ENCODE measurements around the gene SHROOM1.
"Not testable (repeated sequence)": the region's sequence is repeated elsewhere in the genome, so short reads cannot be mapped to it uniquely, and the experiment has no call there.

SHROOM1 gene

GRCh38 chr5:132812123-132812765 lies 18.2 kb downstream of the SHROOM1 start:
- H3K4me3 Mint-ChIP-seq, result peak overlapping the region; percentile 63
- peaks cover 55% of the 10 kb centered on the region for H3K27me3 Mint-ChIP-seq
- H3K27ac Mint-ChIP-seq, result no peak overlapping the region
- no peak for DNase-seq
- peaks cover 4% of the 10 kb centered on the region for H3K4me1 Mint-ChIP-seq
- H3K36me3 Mint-ChIP-seq (ENCODE audit: low read depth), result no peaks in the 10 kb centered on the region
- H3K9me3 Mint-ChIP-seq, result no peaks in the 10 kb centered on the region
- no peak for ATAC-seq

GRCh38 chr5:132810605-132811004 lies 19.8 kb downstream of the SHROOM1 start:
- H3K9me3 Mint-ChIP-seq, result no peaks in the 10 kb centered on the region
- H3K27me3 Mint-ChIP-seq, result peaks cover 54% of the 10 kb centered on the region
- peaks cover 4% of the 10 kb centered on the region for H3K4me1 Mint-ChIP-seq
- H3K4me3 Mint-ChIP-seq, result no peak overlapping the region
- H3K27ac Mint-ChIP-seq, result no peak overlapping the region
- ATAC-seq (no peak), DNase-seq (no peak)
- no peaks in the 10 kb centered on the region for H3K36me3 Mint-ChIP-seq (ENCODE audit: low read depth)

- peaks cover 4% of the 10 kb centered on the region for H3K4me1 Mint-ChIP-seq
- H3K36me3 Mint-ChIP-seq (ENCODE audit: low read depth), result no peaks in the 10 kb centered on the region
- ATAC-seq (no peak), DNase-seq (no peak)
- H3K9me3 Mint-ChIP-seq, result no peaks in the 10 kb centered on the region
- no peak overlapping the region for H3K27ac Mint-ChIP-seq
- no peak overlapping the region for H3K4me3 Mint-ChIP-seq
- peaks cover 55% of the 10 kb centered on the region for H3K27me3 Mint-ChIP-seq
Measured at GRCh38 chr5:132808866-132809265, 21.6 kb downstream of the SHROOM1 start.

GRCh38 chr5:132808448-132808847 lies 22.0 kb downstream of the SHROOM1 start:
- Mint-ChIP-seq H3K36me3 (ENCODE audit: low read depth) (no peaks in the 10 kb centered on the region), H3K4me3 (no peak overlapping the region), H3K9me3 (no peaks in the 10 kb centered on the region), H3K27me3 (peaks cover 60% of the 10 kb centered on the region), H3K4me1 (peaks cover 4% of the 10 kb centered on the region), H3K27ac (no peak overlapping the region)
- DNase-seq (no peak), ATAC-seq (no peak)

GRCh38 chr5:132807163-132807838 lies 23.1 kb downstream of the SHROOM1 start:
- Mint-ChIP-seq H3K36me3 (ENCODE audit: low read depth) (no peaks in the 10 kb centered on the region), H3K4me3 (no peak overlapping the region), H3K9me3 (no peaks in the 10 kb centered on the region), H3K27me3 (peaks cover 61% of the 10 kb centered on the region), H3K27ac (no peak overlapping the region), H3K4me1 (no peaks in the 10 kb centered on the region)
- ATAC-seq (peak; percentile 49), DNase-seq (no peak)

- peaks cover 62% of the 10 kb centered on the region for H3K27me3 Mint-ChIP-seq
- not testable (repeated sequence) for H3K4me3 Mint-ChIP-seq; H3K27ac Mint-ChIP-seq; H3K4me1 Mint-ChIP-seq; DNase-seq; ATAC-seq; H3K36me3 Mint-ChIP-seq (ENCODE audit: low read depth); H3K9me3 Mint-ChIP-seq
Measured at GRCh38 chr5:132806804-132807162, 23.7 kb downstream of the SHROOM1 start.

- H3K9me3 Mint-ChIP-seq; DNase-seq; ATAC-seq; H3K36me3 Mint-ChIP-seq (ENCODE audit: low read depth); H3K4me3 Mint-ChIP-seq; H3K27ac Mint-ChIP-seq; H3K4me1 Mint-ChIP-seq: not testable (repeated sequence)
- H3K27me3 Mint-ChIP-seq, result peaks cover 53% of the 10 kb centered on the region
Measured at GRCh38 chr5:132805872-132806271, 24.6 kb downstream of the SHROOM1 start.

GRCh38 chr5:132804219-132804618 lies 26.2 kb downstream of the SHROOM1 start:
- H3K4me1 Mint-ChIP-seq; H3K4me3 Mint-ChIP-seq; H3K9me3 Mint-ChIP-seq; H3K36me3 Mint-ChIP-seq (ENCODE audit: low read depth); H3K27ac Mint-ChIP-seq; DNase-seq; ATAC-seq: not testable (repeated sequence)
- peaks cover 50% of the 10 kb centered on the region for H3K27me3 Mint-ChIP-seq

- H3K36me3 Mint-ChIP-seq (ENCODE audit: low read depth); DNase-seq; H3K9me3 Mint-ChIP-seq; ATAC-seq; H3K4me3 Mint-ChIP-seq; H3K4me1 Mint-ChIP-seq; H3K27ac Mint-ChIP-seq: not testable (repeated sequence)
- H3K27me3 Mint-ChIP-seq, result peaks cover 49% of the 10 kb centered on the region
Measured at GRCh38 chr5:132802685-132803066, 27.8 kb downstream of the SHROOM1 start.

- ATAC-seq, result no peak
- no peaks in the 10 kb centered on the region for H3K4me1 Mint-ChIP-seq
Measured at GRCh38 chr5:132802044-132802684, 28.3 kb downstream of the SHROOM1 start.

GRCh38 chr5:132800545-132800944 lies 29.9 kb downstream of the SHROOM1 start:
- Mint-ChIP-seq H3K36me3 (ENCODE audit: low read depth) (no peaks in the 10 kb centered on the region), H3K4me1 (no peaks in the 10 kb centered on the region), H3K4me3 (no peak overlapping the region), H3K27me3 (peaks cover 52% of the 10 kb centered on the region), H3K27ac (no peak overlapping the region), H3K9me3 (no peaks in the 10 kb centered on the region)
- ATAC-seq, result no peak
- DNase-seq, result no peak

More at GRCh38 chr5:132802044-132802684, 28.3 kb downstream of the SHROOM1 start:
- H3K36me3 Mint-ChIP-seq (ENCODE audit: low read depth), result no peaks in the 10 kb centered on the region
- H3K4me3 Mint-ChIP-seq, result no peak overlapping the region
- DNase-seq, result no peak
- H3K27me3 Mint-ChIP-seq, result peaks cover 50% of the 10 kb centered on the region
- H3K27ac Mint-ChIP-seq, result no peak overlapping the region
- H3K9me3 Mint-ChIP-seq, result no peaks in the 10 kb centered on the region

- Mint-ChIP-seq H3K4me3 (no peak overlapping the region), H3K4me1 (no peaks in the 10 kb centered on the region), H3K27me3 (peaks cover 48% of the 10 kb centered on the region), H3K36me3 (ENCODE audit: low read depth) (no peaks in the 10 kb centered on the region), H3K9me3 (no peaks in the 10 kb centered on the region), H3K27ac (no peak overlapping the region)
- DNase-seq (no peak), ATAC-seq (no peak)
Measured at GRCh38 chr5:132799392-132799791, 31.1 kb downstream of the SHROOM1 start.

GRCh38 chr5:132797651-132798050 lies 32.8 kb downstream of the SHROOM1 start:
- Mint-ChIP-seq H3K4me1 (no peaks in the 10 kb centered on the region), H3K9me3 (no peaks in the 10 kb centered on the region), H3K27ac (no peak overlapping the region), H3K36me3 (ENCODE audit: low read depth) (no peaks in the 10 kb centered on the region), H3K4me3 (no peak overlapping the region), H3K27me3 (peaks cover 34% of the 10 kb centered on the region)
- DNase-seq (no peak), ATAC-seq (no peak)

GRCh38 chr5:132791026-132791425 lies 39.4 kb downstream of the SHROOM1 start:
- no peak for ATAC-seq
- H3K4me1 Mint-ChIP-seq, result no peaks in the 10 kb centered on the region

GRCh38 chr5:132790201-132790865 lies 40.1 kb downstream of the SHROOM1 start:
- H3K27ac Mint-ChIP-seq, result no peak overlapping the region
- DNase-seq (no peak), ATAC-seq (no peak)
- H3K27me3 Mint-ChIP-seq, result peaks cover 14% of the 10 kb centered on the region
- H3K36me3 Mint-ChIP-seq (ENCODE audit: low read depth), result no peaks in the 10 kb centered on the region
- no peak overlapping the region for H3K4me3 Mint-ChIP-seq
- no peaks in the 10 kb centered on the region for H3K9me3 Mint-ChIP-seq
- no peaks in the 10 kb centered on the region for H3K4me1 Mint-ChIP-seq

More at GRCh38 chr5:132791026-132791425, 39.4 kb downstream of the SHROOM1 start:
- H3K9me3 Mint-ChIP-seq, result no peaks in the 10 kb centered on the region
- peaks cover 14% of the 10 kb centered on the region for H3K27me3 Mint-ChIP-seq
- H3K27ac Mint-ChIP-seq, result no peak overlapping the region
- DNase-seq, result no peak
- H3K36me3 Mint-ChIP-seq (ENCODE audit: low read depth), result no peaks in the 10 kb centered on the region
- H3K4me3 Mint-ChIP-seq, result no peak overlapping the region

All from activated naive CD8-positive, alpha-beta T cell treated with anti-CD3 and anti-CD28 coated beads, Interleukin-2, amount 50 U/mL, for 24 hours (primary cell).